ENCODE results near the gene SLC35G1.

The SLC35G1 gene, protein sequence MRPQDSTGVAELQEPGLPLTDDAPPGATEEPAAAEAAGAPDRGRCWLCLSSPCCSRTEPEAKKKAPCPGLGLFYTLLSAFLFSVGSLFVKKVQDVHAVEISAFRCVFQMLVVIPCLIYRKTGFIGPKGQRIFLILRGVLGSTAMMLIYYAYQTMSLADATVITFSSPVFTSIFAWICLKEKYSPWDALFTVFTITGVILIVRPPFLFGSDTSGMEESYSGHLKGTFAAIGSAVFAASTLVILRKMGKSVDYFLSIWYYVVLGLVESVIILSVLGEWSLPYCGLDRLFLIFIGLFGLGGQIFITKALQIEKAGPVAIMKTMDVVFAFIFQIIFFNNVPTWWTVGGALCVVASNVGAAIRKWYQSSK

GRCh38 chr10:93893646-93894515 lies at the start of gene SLC35G1:
TSS of gene SLC35G1 (plus strand) at chr10:93893978. CDS start at chr10:93894034, 56 bp downstream.
- peak; percentile 68 for DNase-seq

- DNase-seq: no peak
Measured at GRCh38 chr10:93844979-93845626, 48.7 kb upstream of the SLC35G1 start.

DNA sequence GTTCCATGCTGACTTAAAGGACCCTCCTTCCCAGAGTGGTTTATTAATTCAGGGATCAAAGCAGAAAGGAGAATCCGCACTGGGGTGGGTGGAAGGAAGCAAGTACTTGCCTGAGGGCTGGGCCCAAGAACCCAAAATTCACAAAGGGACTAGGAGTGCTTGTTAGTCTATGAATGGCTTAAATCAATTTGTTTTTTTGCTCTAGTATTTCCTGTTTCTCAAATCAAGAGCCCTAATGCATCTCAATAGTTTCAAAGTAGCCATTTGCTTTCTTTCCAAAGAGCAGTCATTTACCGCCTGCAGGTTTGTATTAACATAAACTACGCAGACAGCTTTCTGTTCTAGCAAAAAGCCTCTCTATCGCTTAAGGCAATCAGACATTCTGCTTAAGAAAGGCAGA lies 44.2 kb upstream of the SLC35G1 start:
- DNase-seq: no peak

- DNase-seq: no peak
Measured at GRCh38 chr10:93850031-93851015, 43.5 kb upstream of the SLC35G1 start.

GRCh38 chr10:93851169-93851568 lies 42.6 kb upstream of the SLC35G1 start:
- no peak for DNase-seq

DNA sequence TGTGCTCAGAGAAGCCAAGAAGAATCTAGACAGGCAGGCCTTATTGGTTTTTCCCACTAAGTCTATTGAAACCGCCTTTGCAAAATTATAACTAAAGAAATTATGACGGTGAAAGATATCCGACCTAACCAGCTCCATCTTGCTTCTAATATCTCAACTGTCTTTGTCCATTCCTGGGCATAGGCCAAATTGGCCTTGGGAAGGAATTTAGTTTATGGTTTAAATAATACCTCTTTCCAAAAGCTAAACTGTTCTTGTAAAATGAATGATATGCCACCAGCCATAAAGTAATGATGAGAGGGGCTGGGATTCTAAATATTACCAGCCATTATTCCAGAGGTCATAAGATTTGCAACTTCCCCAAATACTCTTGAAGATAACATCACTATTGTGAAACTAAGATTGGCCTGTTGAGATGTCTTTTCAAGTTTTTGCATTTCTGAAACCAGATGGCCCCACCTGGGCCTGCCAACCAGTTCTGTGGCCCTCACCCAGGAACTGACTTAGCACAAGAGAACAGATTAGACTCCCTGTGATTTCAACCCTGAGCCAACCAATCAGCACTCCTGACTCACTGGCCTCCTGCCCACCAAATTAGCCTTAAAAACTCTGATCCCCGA lies 41.2 kb upstream of the SLC35G1 start:
- no peak for DNase-seq

- no peak for DNase-seq
Measured at GRCh38 chr10:93854975-93855374, 38.8 kb upstream of the SLC35G1 start.

GRCh38 chr10:93856349-93857145 lies 37.2 kb upstream of the SLC35G1 start:
- DNase-seq: no peak

DNA sequence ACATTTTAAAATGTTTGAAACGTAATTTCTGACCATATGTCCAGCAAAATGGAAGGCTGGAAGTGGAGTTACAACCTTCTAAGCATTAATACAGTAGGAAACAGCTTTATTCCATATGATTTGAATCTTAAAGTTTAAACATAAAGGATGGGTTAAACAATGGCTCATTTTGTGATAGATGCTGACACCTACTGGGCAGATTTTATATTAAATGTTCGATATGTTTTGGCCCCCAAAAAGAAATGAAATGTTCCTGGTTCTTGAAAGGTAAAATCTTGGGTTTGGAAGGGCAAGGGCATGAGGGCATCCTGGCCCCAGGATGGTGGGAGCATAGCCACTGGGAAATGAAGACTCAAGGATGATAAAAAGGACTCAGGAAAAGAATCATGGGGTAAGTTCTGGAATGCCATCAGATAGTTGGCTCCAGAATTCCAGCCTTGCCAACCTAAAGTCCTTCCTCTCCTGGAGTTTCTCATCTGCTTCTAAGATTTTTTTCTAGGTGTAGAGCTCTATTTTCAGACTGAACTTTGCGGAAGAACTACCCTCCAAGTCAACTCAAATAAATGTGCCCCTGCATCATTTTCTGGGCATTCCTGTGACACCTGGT lies 34.6 kb upstream of the SLC35G1 start:
- DNase-seq: peak; percentile 17

GRCh38 chr10:93861825-93862224 lies 32.0 kb upstream of the SLC35G1 start:
- no peak for DNase-seq

DNA sequence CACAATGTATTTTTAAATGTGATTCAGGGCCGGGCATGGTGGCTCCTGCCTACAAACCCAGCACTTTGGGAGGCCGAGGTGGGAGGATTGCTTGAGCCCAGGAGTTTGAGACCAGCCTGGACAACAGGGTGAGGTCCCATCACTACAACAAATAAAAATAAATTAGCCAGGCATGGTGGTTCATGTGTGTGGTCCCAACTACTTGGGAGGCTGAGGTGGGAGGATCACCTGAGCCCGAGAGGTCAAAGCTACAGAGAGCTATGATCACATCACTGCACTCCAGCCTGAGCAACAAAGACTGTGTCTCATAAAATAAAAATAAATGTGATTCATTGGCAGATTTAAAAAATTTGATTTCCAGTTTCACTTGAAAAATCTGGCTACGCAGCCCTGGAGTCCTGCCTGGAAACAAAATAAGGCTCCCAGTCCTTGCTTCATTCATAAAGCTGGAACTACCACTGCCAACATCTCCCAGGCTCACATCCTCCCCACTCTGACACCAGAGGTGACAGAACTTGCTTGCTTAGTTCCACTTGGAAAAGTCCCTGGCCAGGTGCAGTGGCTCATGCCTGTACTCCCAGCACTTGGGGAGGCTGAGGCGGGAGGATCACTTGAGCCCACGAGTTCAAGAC lies 27.9 kb upstream of the SLC35G1 start:
- DNase-seq: no peak

DNA sequence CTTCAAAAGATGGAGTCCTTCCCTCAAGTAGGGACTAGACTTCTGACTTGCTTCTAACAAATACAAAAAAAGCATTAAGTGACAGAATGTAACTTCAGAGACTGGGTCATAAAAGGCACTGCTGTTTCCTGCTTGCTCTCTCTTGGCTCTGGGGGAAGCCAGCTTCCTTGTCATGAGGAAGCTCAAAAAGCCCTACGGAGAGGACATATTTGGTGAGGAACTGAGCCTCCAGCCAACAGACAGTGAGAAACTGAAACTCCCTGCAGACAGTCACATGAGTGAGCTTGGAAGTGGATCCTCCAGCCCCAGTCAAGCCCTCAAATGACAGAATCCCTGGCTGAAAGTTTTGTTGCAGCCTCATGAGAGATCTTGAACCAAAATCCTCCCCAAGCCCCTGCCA lies 26.3 kb upstream of the SLC35G1 start:
- no peak for DNase-seq

- no peak for DNase-seq
Measured at GRCh38 chr10:93871671-93872204, 22.0 kb upstream of the SLC35G1 start.

GRCh38 chr10:93872375-93873158 lies 21.2 kb upstream of the SLC35G1 start:
- DNase-seq: no peak

GRCh38 chr10:93873420-93874115 lies 20.2 kb upstream of the SLC35G1 start:
- DNase-seq: peak; percentile 37

DNA sequence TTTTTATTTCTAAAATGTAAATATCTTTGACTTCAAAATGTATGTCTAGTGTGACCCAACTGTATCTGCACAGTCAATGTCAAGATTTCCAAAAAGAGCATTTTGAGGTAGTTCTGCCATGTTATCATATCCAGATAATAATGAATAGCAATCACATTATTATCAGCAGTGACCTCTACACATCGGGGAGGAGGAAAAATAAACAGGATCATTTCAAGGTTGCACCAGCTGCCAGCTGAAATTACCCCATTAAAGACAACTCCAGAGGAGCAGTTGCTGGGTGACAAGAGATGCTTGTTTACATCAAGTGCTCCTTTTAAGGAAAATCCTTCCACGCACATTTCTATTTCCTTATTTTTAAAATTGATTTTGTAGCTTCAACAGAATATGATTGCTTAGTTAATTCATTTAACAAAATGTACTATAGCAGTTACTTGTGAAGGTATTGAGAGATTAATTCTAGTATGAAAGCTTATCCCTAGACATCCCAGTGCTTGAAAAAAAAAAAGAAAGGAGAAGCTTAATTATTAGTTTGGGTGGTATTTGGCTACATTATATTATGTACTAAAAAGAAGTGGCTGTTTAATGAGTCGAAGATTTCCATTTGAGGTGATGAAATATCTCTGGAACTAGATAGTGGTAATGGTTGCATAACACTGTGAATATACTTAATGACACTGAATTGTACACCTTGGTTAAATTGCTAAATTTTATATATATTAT lies 19.3 kb upstream of the SLC35G1 start:
- no peak for DNase-seq

DNA sequence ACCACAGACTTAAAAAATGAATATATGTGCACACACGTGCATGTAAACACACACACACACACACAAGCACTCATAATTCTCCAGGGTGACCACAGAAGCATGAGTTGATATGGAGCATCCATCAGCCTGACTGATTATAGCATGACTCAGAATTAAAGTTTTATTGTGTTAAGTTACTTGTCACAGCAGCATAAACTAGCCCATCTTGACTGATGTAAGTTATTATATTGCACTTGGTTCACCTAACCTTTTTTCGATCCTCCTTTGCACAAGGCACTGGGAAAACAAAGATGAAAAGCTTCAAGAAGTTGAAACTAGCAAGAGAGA lies 18.8 kb upstream of the SLC35G1 start:
- peak; percentile 32 for DNase-seq

- peak; percentile 35 for DNase-seq
Measured at GRCh38 chr10:93876381-93876780, 17.4 kb upstream of the SLC35G1 start.
